CD4-positive, alpha-beta T cell treated with Interleukin-6 for 4 hours (primary cell): ENCODE results near the gene PTPA.

Experiments
- DNase-seq: peaks from one replicate; pipeline ENCODE4 v3.0.0-alpha.2; 2020; ENCODE audit warnings: mixed read lengths

PTPA gene

GRCh38 chr9:129084087-129084486 lies 27.1 kb upstream of the PTPA start:
- no peak for DNase-seq

DNA sequence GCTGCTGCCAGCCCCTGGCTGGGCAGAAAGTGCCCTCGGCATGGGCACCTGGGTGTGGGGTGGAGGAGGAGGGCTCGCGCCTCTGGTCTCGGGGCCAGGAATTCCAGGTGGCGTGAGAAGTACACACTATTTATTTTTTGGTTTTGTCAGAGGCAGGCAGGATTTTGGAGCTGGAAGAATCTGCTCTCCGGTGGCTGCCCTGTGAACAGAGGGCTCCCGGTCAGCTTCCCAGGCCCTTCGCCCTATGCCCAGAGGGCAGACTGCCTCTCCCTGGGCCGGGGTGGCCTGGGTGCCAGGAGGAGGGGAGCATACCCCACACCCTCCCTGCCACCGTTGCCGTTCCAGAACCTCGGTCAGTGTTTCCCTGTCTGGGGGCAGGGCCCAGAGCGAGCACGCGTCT lies 22.0 kb upstream of the PTPA start:
- DNase-seq: no peak

- no peak for DNase-seq
Observed at GRCh38 chr9:129093602-129094386, 17.4 kb upstream of the PTPA start.

GRCh38 chr9:129094387-129095169 lies 16.6 kb upstream of the PTPA start:
- DNase-seq: no peak

DNA sequence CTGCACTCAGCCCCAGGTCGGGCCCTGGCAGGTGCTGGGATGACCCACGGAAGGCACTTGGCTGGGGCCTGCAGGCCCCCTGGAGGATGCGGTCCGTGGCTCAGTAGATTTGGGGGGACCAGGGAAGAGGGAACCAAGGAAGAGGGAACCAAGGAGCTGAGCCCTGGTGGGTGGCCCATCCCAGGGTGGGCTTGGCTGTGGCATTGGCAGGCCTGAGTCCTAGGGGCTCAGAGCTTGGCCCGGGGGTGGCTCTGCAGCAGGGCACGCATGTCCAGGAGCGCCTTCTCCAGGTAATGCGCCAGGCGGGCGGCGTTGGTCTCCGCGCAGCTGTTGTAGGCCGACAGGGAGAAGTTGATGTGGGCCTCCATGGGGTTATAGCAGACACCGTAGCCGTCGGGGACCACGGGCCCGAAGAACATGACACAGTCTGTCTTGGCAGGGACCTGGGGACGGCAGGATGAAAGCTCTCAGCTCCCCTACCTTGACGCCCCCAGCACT lies 16.0 kb upstream of the PTPA start:
- no peak for DNase-seq

- DNase-seq: no peak
Observed at GRCh38 chr9:129095908-129096307, 15.3 kb upstream of the PTPA start.

DNA sequence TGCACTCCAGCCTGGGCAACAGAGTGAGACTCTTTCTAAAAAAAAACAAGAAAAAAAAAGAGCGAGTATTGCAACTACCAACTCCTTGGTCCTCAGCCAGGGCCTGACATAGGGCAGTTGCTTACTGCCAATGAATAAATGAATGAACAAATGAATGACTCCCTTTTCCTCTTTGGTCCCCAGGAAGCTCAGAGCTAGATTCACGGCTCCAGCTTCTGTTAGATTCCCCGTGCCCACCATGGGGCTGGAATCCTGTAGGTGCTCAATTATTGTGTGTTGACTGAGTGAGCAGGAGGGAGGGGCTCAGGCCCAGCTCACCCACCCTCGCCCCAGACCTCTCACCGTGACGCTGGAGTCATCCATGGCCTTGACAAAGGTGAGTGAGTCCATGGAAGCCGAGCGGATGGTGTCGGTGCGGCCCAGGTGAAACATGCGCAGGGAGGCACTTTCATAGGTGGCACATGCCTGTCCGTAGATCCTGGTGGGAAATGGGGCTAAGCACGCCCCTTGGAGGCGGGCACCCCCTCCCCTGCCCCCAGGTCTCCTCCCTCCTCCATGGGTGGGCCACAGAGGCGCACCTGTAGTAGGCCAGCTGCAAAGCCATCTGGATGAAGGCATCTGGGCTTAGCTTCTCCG lies 13.4 kb upstream of the PTPA start:
- no peak for DNase-seq

DNA sequence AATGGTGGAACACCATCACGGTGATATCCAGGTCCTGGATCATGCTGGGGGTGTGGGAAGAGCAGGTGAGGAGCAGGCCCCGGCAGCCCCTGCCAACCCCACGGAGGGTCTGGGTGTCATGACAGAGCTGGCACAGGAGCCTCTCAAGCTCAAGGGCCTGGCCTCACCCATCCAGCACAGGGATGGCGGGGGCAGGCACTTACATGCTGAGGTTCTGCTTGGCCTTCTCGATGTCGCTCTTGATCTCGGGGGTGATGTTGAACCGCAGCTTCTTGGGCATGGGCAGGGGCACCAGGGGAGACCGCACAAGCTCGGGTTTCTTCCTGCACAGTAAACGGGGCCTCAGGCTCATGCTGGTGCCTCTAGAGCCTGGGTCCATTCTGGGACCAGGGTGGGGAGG lies 12.9 kb upstream of the PTPA start:
- no peak for DNase-seq

DNA sequence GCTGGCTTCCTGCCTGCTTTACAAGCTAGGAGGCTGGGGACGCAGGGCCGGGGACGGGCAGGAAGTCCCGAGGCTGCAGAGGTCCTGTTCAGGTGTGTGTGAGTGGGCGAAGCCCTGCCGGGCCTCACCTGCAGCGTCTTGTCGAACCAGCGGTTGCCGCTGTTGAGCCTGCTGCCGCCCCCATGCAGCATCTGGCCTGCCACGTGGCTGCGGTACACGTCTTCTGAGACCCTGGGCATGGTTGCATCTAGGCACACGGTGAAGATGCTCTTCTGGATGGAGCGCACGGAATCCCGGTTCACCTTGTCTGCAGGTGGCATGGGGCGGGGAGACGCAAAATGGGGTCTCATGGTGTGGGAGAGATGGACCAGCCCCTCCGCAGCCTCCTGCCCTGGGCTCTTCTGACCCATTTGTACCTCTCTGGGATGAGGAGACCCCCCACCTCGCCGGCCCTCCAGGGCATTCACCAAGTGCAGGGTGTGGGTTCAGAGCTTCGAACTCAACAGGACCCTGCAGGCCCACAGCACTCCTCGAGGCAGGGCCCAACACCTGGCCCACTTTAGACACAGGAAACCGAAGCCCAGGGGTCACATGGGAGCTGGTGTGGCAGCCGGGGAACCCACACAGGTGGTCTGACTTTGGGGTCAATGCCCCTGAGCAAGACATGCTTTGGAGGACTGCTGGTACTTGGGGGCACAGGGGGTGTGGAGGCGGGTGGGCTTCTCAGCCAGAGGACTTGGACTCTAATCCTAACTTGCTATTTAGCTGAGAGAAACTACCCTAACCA lies 10.6 kb upstream of the PTPA start:
- DNase-seq: no peak

- no peak for DNase-seq
Observed at GRCh38 chr9:129101279-129101678, 9.9 kb upstream of the PTPA start.

GRCh38 chr9:129102095-129102525 lies 9.1 kb upstream of the PTPA start:
- no peak for DNase-seq

DNA sequence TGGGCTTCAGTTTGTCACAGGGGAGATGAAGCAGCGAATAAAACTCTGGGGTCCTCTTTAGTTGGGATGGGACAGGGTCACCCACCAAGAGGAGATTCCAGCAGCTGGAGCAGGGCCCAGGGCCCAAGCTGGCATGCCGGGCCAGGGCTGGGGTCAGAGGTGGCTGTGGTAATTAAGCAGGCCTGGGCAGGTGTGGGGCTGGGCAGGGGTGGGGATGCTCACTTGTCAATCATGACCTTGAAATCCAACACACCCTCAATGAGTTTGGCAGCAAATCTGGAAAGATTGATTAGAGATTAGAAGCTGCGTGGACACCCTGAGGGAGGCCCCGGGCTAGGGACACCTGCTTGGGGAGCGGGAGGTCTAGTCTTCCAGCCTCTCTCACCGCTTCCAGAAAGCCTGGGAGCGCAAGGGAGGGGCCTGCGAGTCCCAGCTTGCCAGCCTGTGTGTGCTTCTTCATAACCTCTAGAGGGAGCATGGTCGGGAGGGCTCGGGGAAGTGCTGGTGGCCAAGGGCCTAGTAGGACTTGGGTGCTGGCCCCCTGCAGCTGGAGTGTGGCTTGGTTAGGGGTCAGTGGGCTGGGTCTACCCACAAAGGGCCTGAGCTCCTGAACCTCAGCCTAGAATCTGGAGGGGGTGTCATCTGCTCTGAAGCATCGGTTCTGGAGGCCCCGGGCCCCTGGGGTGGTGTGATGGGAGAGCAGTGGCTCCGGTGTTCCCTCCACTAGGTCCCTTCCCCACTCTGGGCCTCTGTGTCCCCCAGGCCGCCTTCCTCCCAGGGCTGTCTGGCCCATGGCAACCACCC lies 8.2 kb upstream of the PTPA start:
- DNase-seq: peak; percentile 17

- DNase-seq: no peak
Observed at GRCh38 chr9:129103595-129103965, 7.6 kb upstream of the PTPA start.

- DNase-seq: no peak
Observed at GRCh38 chr9:129104051-129104450, 7.2 kb upstream of the PTPA start.

DNA sequence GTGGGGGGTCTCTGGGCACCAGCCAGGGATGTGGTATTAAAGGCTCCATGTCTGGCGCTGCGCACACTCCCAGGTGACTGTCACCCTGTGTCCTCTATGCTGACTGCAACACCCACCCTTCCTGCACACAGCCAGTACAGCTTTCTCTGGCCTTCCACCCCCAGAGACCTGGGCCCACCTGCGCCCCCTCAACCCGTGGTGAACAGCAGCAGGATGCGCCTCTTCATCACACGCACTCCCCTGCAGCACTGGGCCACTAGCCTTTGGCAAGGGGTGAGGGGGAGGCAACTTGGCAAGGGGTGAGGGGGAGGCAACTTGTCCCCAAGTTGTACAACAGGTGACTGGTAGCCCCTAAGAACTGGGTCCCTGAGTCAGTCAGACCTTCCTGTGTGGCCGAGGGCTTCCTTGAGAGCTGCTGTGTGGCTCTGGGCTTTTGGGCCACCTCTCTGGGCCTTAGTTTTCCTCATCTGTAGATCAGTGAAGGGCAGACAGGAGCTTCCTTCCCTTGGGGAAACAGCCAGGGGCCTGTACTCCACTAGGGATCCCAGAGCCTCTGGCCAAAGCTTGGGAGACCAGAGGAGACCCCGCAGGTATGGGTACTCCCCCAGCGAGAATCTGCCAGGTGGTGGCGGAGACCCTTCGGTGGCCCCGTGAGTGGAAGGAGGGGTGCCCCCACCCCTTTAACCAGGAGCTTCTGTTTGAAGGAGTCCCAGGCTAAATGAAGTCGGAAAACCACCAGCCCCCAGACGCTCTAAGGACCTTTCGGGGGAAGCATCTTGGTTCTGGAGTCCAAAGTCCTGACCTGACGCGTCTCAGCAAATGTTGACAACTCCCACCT lies 5.1 kb upstream of the PTPA start:
- DNase-seq: no peak

DNA sequence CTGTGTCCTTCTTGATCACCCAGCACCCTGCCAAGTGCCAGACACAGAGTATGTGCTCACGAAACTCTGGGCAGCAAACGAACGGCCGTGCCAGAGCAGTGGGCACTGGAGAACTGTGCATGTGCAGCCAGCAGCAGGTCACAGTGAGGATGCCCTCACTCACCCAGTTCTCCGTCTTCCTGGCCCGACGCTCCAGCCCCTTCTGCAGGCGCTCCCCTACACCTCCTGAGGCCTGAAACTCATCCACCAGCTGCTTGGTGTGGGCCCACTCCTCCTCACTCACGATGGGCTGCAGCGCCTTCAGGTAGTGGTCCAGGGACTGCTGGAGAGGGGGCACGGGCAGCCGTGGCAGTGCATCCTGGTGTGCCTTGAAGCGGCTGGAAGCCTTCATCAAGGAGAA lies 3.6 kb upstream of the PTPA start:
- DNase-seq: no peak

DNA sequence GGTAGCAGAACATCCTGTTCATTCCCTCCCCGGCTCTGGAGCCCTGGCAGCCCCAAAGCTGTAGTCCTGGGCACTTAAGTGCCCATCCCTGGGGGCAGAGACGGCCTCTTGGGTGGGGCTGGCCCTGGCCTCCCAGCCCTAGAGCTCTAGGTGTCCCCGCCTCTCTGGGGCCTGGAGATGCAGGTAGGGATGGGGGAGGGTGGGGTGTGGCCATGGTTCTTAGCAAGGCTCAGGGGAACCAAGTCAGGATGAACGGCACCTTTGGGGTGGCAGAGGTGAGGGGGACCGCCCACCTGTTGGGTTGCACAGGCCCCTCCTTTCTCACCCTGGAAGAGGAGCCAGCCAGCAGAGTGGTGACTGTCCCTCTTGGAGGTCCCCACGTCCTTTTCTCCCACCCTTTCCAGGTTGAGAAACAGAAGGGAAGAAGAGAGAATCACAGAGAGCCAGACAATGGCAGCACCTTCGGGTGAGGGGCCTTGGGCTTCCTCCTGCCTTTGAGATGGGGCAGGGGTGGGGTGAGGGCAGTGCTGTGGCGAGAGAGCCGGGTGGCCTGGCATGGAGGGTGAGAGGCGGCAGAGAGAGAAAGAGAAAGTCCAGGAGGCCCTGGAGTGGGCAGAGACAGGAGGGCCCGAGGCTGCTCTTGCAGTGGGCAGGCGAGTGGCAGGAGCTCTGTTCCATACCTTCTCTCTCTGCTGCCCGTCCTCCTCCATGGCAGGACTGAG lies 3.0 kb upstream of the PTPA start:
- no peak for DNase-seq

GRCh38 chr9:129108805-129109536 lies 2.2 kb upstream of the PTPA start:
- DNase-seq: no peak

DNA sequence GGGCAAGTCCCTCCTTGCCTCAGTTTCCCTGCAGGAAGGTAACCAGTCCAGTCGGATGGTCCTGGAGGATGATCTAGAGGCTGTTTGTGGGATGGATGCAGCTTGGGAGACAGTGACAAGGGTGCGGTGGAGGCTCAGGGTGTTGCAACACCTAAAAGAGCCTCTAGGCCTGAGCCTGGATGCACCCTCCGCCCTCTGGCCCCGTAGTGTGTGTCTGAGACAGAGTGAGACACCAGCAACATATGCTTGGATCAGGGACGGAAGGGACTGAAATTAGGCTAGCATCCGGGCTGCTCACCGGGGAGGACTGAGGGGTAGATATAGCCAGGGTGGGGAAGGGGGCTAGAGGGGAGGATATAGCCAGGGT lies 1.7 kb upstream of the PTPA start:
- DNase-seq: peak; percentile 12
